Panc1 (cell line): ENCODE data around the gene CCDC28A.

Experiments used
- POLR2AphosphoS5 ChIP-seq: IDR thresholded peaks from 2 replicates; pipeline ENCODE4 v1.6.1; 2012; ENCODE audit warnings: mild to moderate bottlenecking, low read depth, low read length, moderate library complexity
- SIN3A ChIP-seq: IDR thresholded peaks from 2 replicates; pipeline ENCODE4 v1.6.1; 2012; ENCODE audit warnings: low read depth, mild to moderate bottlenecking, low read length, moderate library complexity, borderline replicate concordance; ENCODE audit not compliant: insufficient read depth
- TF ChIP-seq, protein P1 (sequence below): fragments of 450-650 bp; IDR thresholded peaks from 2 replicates; pipeline ENCODE4 v1.5.1; 2017; ENCODE audit warnings: mild to moderate bottlenecking
- TF ChIP-seq, protein P2 (sequence below), 2 experiments: IDR thresholded peaks; 2 replicates each; pipeline ENCODE4 v1.6.1; 2011 to 2012; ENCODE audit warnings: low read depth in 2 of 2, control low read depth in 1 of 2, low read length in 1 of 2, mild to moderate bottlenecking in 1 of 2, moderate library complexity in 1 of 2; ENCODE audit not compliant: insufficient read depth in 1 of 2

DNA sequence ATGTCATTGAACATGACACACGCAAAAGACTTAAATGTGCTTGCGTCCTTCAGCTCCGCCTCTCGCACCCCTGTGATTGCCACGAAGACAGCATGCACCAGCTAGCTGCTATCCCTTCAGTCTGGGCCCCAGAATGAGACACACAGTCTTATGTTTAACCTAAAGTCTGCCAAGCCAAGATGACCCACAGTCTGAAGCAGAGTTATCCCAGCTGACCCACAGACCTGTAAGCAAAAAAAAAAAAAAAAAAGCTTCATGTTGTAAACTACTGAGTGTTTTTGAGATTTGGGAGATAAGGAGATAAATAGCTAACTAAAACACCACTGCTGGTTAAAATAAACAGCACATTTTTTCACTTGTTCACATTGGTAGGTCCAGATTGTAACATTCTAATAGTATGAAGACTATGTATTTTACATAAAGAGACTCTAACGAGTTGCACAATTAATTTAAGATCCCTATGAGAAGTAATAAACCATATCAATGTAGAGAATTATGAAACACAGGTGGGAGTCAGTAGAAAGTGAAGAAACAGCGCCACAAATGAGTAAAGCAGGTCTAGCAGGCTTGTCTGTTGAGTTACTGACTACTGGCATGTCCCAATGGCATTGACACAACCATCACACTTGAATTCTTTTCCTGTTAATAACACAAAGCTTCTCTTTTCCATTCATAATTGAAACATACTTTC is 47.4 kb upstream of the CCDC28A start:
- TF ChIP-seq, protein P1, sequence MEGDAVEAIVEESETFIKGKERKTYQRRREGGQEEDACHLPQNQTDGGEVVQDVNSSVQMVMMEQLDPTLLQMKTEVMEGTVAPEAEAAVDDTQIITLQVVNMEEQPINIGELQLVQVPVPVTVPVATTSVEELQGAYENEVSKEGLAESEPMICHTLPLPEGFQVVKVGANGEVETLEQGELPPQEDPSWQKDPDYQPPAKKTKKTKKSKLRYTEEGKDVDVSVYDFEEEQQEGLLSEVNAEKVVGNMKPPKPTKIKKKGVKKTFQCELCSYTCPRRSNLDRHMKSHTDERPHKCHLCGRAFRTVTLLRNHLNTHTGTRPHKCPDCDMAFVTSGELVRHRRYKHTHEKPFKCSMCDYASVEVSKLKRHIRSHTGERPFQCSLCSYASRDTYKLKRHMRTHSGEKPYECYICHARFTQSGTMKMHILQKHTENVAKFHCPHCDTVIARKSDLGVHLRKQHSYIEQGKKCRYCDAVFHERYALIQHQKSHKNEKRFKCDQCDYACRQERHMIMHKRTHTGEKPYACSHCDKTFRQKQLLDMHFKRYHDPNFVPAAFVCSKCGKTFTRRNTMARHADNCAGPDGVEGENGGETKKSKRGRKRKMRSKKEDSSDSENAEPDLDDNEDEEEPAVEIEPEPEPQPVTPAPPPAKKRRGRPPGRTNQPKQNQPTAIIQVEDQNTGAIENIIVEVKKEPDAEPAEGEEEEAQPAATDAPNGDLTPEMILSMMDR, result no peak
- no peak for TF ChIP-seq POLR2AphosphoS5
- no peak for TF ChIP-seq SIN3A
- TF ChIP-seq, protein P2, sequence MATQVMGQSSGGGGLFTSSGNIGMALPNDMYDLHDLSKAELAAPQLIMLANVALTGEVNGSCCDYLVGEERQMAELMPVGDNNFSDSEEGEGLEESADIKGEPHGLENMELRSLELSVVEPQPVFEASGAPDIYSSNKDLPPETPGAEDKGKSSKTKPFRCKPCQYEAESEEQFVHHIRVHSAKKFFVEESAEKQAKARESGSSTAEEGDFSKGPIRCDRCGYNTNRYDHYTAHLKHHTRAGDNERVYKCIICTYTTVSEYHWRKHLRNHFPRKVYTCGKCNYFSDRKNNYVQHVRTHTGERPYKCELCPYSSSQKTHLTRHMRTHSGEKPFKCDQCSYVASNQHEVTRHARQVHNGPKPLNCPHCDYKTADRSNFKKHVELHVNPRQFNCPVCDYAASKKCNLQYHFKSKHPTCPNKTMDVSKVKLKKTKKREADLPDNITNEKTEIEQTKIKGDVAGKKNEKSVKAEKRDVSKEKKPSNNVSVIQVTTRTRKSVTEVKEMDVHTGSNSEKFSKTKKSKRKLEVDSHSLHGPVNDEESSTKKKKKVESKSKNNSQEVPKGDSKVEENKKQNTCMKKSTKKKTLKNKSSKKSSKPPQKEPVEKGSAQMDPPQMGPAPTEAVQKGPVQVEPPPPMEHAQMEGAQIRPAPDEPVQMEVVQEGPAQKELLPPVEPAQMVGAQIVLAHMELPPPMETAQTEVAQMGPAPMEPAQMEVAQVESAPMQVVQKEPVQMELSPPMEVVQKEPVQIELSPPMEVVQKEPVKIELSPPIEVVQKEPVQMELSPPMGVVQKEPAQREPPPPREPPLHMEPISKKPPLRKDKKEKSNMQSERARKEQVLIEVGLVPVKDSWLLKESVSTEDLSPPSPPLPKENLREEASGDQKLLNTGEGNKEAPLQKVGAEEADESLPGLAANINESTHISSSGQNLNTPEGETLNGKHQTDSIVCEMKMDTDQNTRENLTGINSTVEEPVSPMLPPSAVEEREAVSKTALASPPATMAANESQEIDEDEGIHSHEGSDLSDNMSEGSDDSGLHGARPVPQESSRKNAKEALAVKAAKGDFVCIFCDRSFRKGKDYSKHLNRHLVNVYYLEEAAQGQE (IDR thresholded peaks at IDR 0.05; ENCODE audit: insufficient read depth in 1 of 2, low read depth in 2 of 2, low read length in 1 of 2), result no peak
